IMR-90 (cell line): ENCODE data around the gene VAMP4. TPM values are rescaled to one million over a fixed set of nuclear protein-coding genes. Genes with fewer than 3 reads are reported as not detected.

ENCODE experiments used
- ATAC-seq: fragments of 200-7000 bp; cut with Tn5 transposase; 2 replicates; pipeline ENCODE4 v1.9.1; 2020; ENCODE audit warnings: low read depth, mild to moderate bottlenecking, moderate library complexity
- BruUV-seq: library from RNA; stranded (reverse); fragments of 400-500 nt; replicated peaks from 2 replicates; lab custom pipeline; 2021; lab: Mats Ljungman, UMichigan
- CTCF ChIA-PET: fragments of 300-600 bp; formaldehyde crosslinking; extraction: SDS; loops from one replicate; lab custom pipeline; 2021; ENCODE audit warnings: antibody characterized with exemption; lab: Yijun Ruan, JAX
- POLR2A ChIA-PET: fragments of 300-600 bp; sonication (Branson Sonifier 250); formaldehyde crosslinking; loops from one replicate; lab custom pipeline; 2022; ENCODE audit warnings: antibody characterized with exemption; ENCODE audit not compliant: unreplicated experiment; lab: Charles Lee
- DNase-seq: peaks from one replicate; pipeline ENCODE4 v3.0.0; 2013
- H2AFZ ChIP-seq: replicated peaks from 2 replicates; pipeline ENCODE3; 2013; ENCODE audit warnings: low read length, mild to moderate bottlenecking; ENCODE audit not compliant: poor library complexity
- H2AK5ac ChIP-seq: 2 replicates; pipeline ENCODE4 v1.6.1; 2013; ENCODE audit warnings: low read depth, low read length, inconsistent platforms
- H2AK9ac ChIP-seq: replicated peaks from 2 replicates; pipeline ENCODE3; 2013; ENCODE audit warnings: mild to moderate bottlenecking, low read depth, low read length, moderate library complexity; ENCODE audit not compliant: poor library complexity
- H2BK120ac ChIP-seq: 2 replicates; pipeline ENCODE4 v1.6.1; 2013; ENCODE audit warnings: low read depth, low read length, inconsistent platforms
- H2BK15ac ChIP-seq: 3 replicates; pipeline ENCODE4 v1.6.1; 2013; ENCODE audit warnings: low read depth, low read length, inconsistent platforms
- H2BK20ac ChIP-seq: 2 replicates; pipeline ENCODE4 v1.6.1; 2013; ENCODE audit warnings: low read depth, mild to moderate bottlenecking, inconsistent platforms, low read length, moderate library complexity
- H2BK5ac ChIP-seq: 2 replicates; pipeline ENCODE4 v1.6.1; 2013; ENCODE audit warnings: mild to moderate bottlenecking, low read depth, low read length, inconsistent platforms; ENCODE audit not compliant: poor library complexity, severe bottlenecking
- H3K14ac ChIP-seq: replicated peaks from 2 replicates; pipeline ENCODE4 v1.6.1; 2013; ENCODE audit warnings: low read depth, low read length, inconsistent platforms
- H3K18ac ChIP-seq: 2 replicates; pipeline ENCODE4 v1.6.1; 2013; ENCODE audit warnings: low read depth, low read length, control low read depth
- H3K23ac ChIP-seq: 2 replicates; pipeline ENCODE4 v1.6.1; 2013; ENCODE audit warnings: low read depth, low read length, inconsistent platforms
- H3K27ac ChIP-seq: 2 replicates; pipeline ENCODE4 v1.5.1; 2013; ENCODE audit warnings: mild to moderate bottlenecking, control low read depth, low read length; ENCODE audit not compliant: insufficient read depth
- H3K27me3 ChIP-seq: 2 replicates; pipeline ENCODE4 v1.6.1; 2013; ENCODE audit warnings: low read length; ENCODE audit not compliant: control insufficient read depth, insufficient read depth
- H3K36me3 ChIP-seq: 2 replicates; pipeline ENCODE4 v1.6.1; 2013; ENCODE audit warnings: low read length, mixed read lengths; ENCODE audit not compliant: control insufficient read depth, insufficient read depth
- H3K4ac ChIP-seq: 2 replicates; pipeline ENCODE4 v1.6.1; 2013; ENCODE audit warnings: low read depth, low read length, inconsistent platforms
- H3K4me1 ChIP-seq: 2 replicates; pipeline ENCODE4 v1.6.1; 2013; ENCODE audit warnings: low read length, mixed read lengths; ENCODE audit not compliant: control insufficient read depth, insufficient read depth
- H3K4me2 ChIP-seq: 2 replicates; pipeline ENCODE4 v1.6.1; 2013; ENCODE audit warnings: low read depth, mild to moderate bottlenecking, control low read depth, low read length, moderate library complexity
- H3K4me3 ChIP-seq: 2 replicates; pipeline ENCODE4 v1.5.1; 2013; ENCODE audit warnings: low read depth, mild to moderate bottlenecking, control low read depth, low read length, moderate library complexity; ENCODE audit not compliant: insufficient read depth
- H3K56ac ChIP-seq: 2 replicates; pipeline ENCODE4 v1.6.1; 2013; ENCODE audit warnings: low read length, inconsistent platforms; ENCODE audit not compliant: insufficient read depth; ENCODE audit errors: extremely low read depth
- H3K79me1 ChIP-seq, 2 experiments: 2 replicates each; pipeline ENCODE4 v1.6.1; 2013; ENCODE audit warnings: low read length in 2 of 2, inconsistent platforms in 1 of 2, low read depth in 1 of 2
- H3K9ac ChIP-seq: 2 replicates; pipeline ENCODE4 v1.6.1; 2013; ENCODE audit warnings: low read depth, low read length, control low read depth
- H3K9me1 ChIP-seq: 2 replicates; pipeline ENCODE4 v1.6.1; 2013; ENCODE audit warnings: low read length, inconsistent platforms; ENCODE audit not compliant: insufficient read depth
- H3K9me3 ChIP-seq: 2 replicates; pipeline ENCODE4 v1.6.1; 2013; ENCODE audit warnings: low read length; ENCODE audit not compliant: control insufficient read depth, insufficient read depth
- H4K20me1 ChIP-seq: 2 replicates; pipeline ENCODE4 v1.6.1; 2013; ENCODE audit warnings: low read length, inconsistent platforms; ENCODE audit not compliant: insufficient read depth
- H4K5ac ChIP-seq: 2 replicates; pipeline ENCODE4 v1.6.1; 2013; ENCODE audit warnings: mild to moderate bottlenecking, low read depth, low read length, control low read depth
- H4K8ac ChIP-seq, 2 experiments: 2 replicates each; pipeline ENCODE4 v1.6.1; 2013; ENCODE audit warnings: low read depth in 2 of 2, low read length in 2 of 2, control low read depth in 1 of 2, inconsistent platforms in 1 of 2
- H4K91ac ChIP-seq: 2 replicates; pipeline ENCODE4 v1.6.1; 2013; ENCODE audit warnings: low read depth, low read length, inconsistent platforms; ENCODE audit not compliant: insufficient read depth
- BHLHE40 ChIP-seq: fragments of 150-350 bp; IDR thresholded peaks from 2 replicates; pipeline ENCODE4 v1.6.1; 2016; ENCODE audit warnings: mild to moderate bottlenecking, low read depth, low read length
- CEBPB ChIP-seq: IDR thresholded peaks from 2 replicates; pipeline ENCODE4 v1.6.1; 2012; ENCODE audit warnings: low read depth, low read length, improper control_type of control experiment
- CHD1 ChIP-seq: IDR thresholded peaks from 2 replicates; pipeline ENCODE4 v1.6.1; 2012; ENCODE audit warnings: low read depth, low read length, improper control_type of control experiment
- ELK1 ChIP-seq: fragments of 150-350 bp; IDR thresholded peaks from 2 replicates; pipeline ENCODE4 v1.6.1; 2016; ENCODE audit warnings: low read depth, mild to moderate bottlenecking, low read length, moderate library complexity, borderline replicate concordance
- FOS ChIP-seq: fragments of 150-350 bp; IDR thresholded peaks from 2 replicates; pipeline ENCODE4 v1.6.1; 2016; ENCODE audit warnings: low read depth, low read length
- MAFK ChIP-seq: IDR thresholded peaks from 2 replicates; pipeline ENCODE4 v1.6.1; 2012; ENCODE audit warnings: low read depth, low read length, improper control_type of control experiment
- MXI1 ChIP-seq: IDR thresholded peaks from 2 replicates; pipeline ENCODE4 v1.6.1; 2012; ENCODE audit warnings: low read depth, mild to moderate bottlenecking, low read length, moderate library complexity, borderline replicate concordance
- NFE2L2 ChIP-seq: fragments of 150-350 bp; IDR thresholded peaks from 2 replicates; pipeline ENCODE4 v1.6.1; 2016; ENCODE audit warnings: low read depth, mild to moderate bottlenecking, low read length
- RAD21 ChIP-seq: IDR thresholded peaks from 2 replicates; pipeline ENCODE4 v1.6.1; 2012; ENCODE audit warnings: low read length, improper control_type of control experiment
- RCOR1 ChIP-seq: IDR thresholded peaks from 2 replicates; pipeline ENCODE4 v1.6.1; 2012; ENCODE audit warnings: mild to moderate bottlenecking, low read length, improper control_type of control experiment; ENCODE audit not compliant: insufficient replicate concordance
- USF2 ChIP-seq: fragments of 150-350 bp; IDR thresholded peaks from 2 replicates; pipeline ENCODE4 v1.6.1; 2017; ENCODE audit warnings: mild to moderate bottlenecking, antibody characterized with exemption, low read length, low read depth
- WGBS, 2 experiments: methylation state at CpG; one replicate each; pipeline versions ENCODE4 v1.1.5 to v1.1.7; 2013; ENCODE audit warnings: missing lambda C conversion rate in 2 of 2; ENCODE audit not compliant: insufficient read length in 1 of 2; ENCODE audit errors: extremely low coverage in 2 of 2; 5-methylcytosine and 5-hydroxymethylcytosine counted together
- dilution Hi-C: fragments of 300-500 bp; cut with HindIII; formaldehyde crosslinking; loops from one replicate; pipeline ENCODE4 v1.14.3; 2018; ENCODE audit warnings: low sequenced_read_pairs; ENCODE audit not compliant: unreplicated experiment
- in situ Hi-C: fragments of 300-500 bp; cut with MboI; formaldehyde crosslinking; loops from 3 replicates; pipeline ENCODE4 v1.14.3; 2019; ENCODE audit warnings: low sequenced_read_pairs, inconsistent platforms, mixed read lengths
- intact Hi-C: fragments of 100-400 bp; cut with micrococcal nuclease; formaldehyde crosslinking; loops from 2 replicates; pipeline ENCODE4 v1.10.0; 2022
- polyA plus RNA-seq, 3 experiments: library from polyadenylated mRNA; depleted of rRNA; stranded (reverse); fragments of >200 nt; gene quantifications; 2 replicates each; pipeline ENCODE4 v1.2.3, GENCODE V29; 2012; ENCODE audit warnings: low replicate concordance in 1 of 3
- total RNA-seq: library from RNA; depleted of rRNA; stranded (reverse); fragments of >200 nt; gene quantifications from 2 replicates; pipeline ENCODE4 v1.2.3, GENCODE V29; 2012

The VAMP4 gene
- total and polyA plus RNA-seq, 2 of the 4 experiments (the other 2 are of a cell fraction) = 3.4 to 5.4 TPM

- Histone ChIP-seq H2BK20ac (peak overlapping the region; percentile 49), H2BK120ac (0 out of 2 replicates have a peak overlapping the region, but pooled peaks have one; percentile 42), H3K27me3 (no peaks in the 10 kb centered on the region), H3K4me1 (peaks cover 6% of the 10 kb centered on the region; the same call in 1 of the 2 replicates), H2AK9ac (no peak overlapping the region), H3K36me3 (peaks cover 15% of the 10 kb centered on the region), H3K4me3 (no peak overlapping the region), H4K8ac (peak overlapping the region in 1 of 2 experiments; percentile 46; a peak in 1 of 4 replicates), H2BK15ac (peak overlapping the region; percentile 43; the same call in 1 of the 3 replicates), H2AFZ (no peak overlapping the region), H2BK5ac (peak overlapping the region; percentile 35), H3K79me1 (peaks cover 18 to 34% of the 10 kb centered on the region in 2 experiments), H4K20me1 (no peaks in the 10 kb centered on the region; the same call in 1 of the 2 replicates), H3K56ac (no peak overlapping the region; the same call in 1 of the 2 replicates), H2AK5ac (peak overlapping the region; percentile 72; the same call in 1 of the 2 replicates), H3K4ac (peak overlapping the region; percentile 76), H4K91ac (0 out of 2 replicates have a peak overlapping the region, but pooled peaks have one; percentile 24), H3K14ac (0 out of 2 replicates have a peak overlapping the region, but pooled peaks have one; percentile 40), H3K4me2 (no peak overlapping the region), H4K5ac (0 out of 2 replicates have a peak overlapping the region, but pooled peaks have one; percentile 46), H3K9me3 (no peaks in the 10 kb centered on the region), H3K9me1 (no peaks in the 10 kb centered on the region; the same call in 1 of the 2 replicates), H3K18ac (no peak overlapping the region), H3K23ac (0 out of 2 replicates have a peak overlapping the region, but pooled peaks have one; percentile 62), H3K27ac (peak overlapping the region; percentile 55; the same call in 1 of the 2 replicates), H3K9ac (no peak overlapping the region)
- POLR2A ChIA-PET = no interaction called here
- BruUV-seq = no TSS peak
- dilution Hi-C loops (no loop called here), in situ Hi-C loops (no loop called here), intact Hi-C loops (no loop called here)
- CTCF ChIA-PET = no interaction called here
- DNase-seq = peak; percentile 19
- no peak for ATAC-seq
- no CpG with 5 or more reads among the region's 2 CpGs for WGBS, 2 experiments
- TF ChIP-seq MAFK = no peak
- no peak for TF ChIP-seq CHD1
- TF ChIP-seq ELK1 = no peak
- no peak for TF ChIP-seq MXI1
- TF ChIP-seq NFE2L2 = no peak
- no peak for TF ChIP-seq USF2
- TF ChIP-seq RAD21 = no peak
- TF ChIP-seq RCOR1 = no peak
- TF ChIP-seq FOS = no peak
- TF ChIP-seq BHLHE40 = no peak
- no peak for TF ChIP-seq CEBPB
Measured at GRCh38 chr1:171738911-171739310, 3.0 kb downstream of the VAMP4 start.
